A549 (cell line): ENCODE measurements around the gene C1orf115. TPM values are rescaled to one million over a fixed set of nuclear protein-coding genes. Genes with fewer than 3 reads are reported as not detected.

ENCODE experiments used
- ATAC-seq, 2 experiments: fragments of 200-7000 bp in 1 of 2; fragments of >200 bp in 1 of 2; cut with Nextera tagmentation in 1 of 2; cut with Tn5 transposase in 1 of 2; 3 replicates each; pipeline versions ENCODE4 v1.8.0 to v1.9.1; 2018 to 2020; ENCODE audit warnings: mild to moderate bottlenecking in 1 of 2, moderate library complexity in 1 of 2
- CTCF ChIA-PET: fragments of 300-600 bp; sonication (Branson Sonifier 250); formaldehyde crosslinking; extraction: SDS; loops from one replicate; lab custom pipeline; 2021; ENCODE audit warnings: antibody characterized with exemption, inconsistent platforms; lab: Yijun Ruan, JAX
- POLR2A ChIA-PET: fragments of 350-600 bp; formaldehyde crosslinking; extraction: SDS; loops from one replicate; lab custom pipeline; 2021; ENCODE audit warnings: antibody characterized with exemption, inconsistent platforms; lab: Yijun Ruan, JAX
- DNase-seq, 2 experiments: peaks; one replicate each; pipeline versions ENCODE4 v3.0.0 to v3.0.0-alpha.2; 2011 to 2016; ENCODE audit warnings: low read depth in 1 of 2, low spot score in 1 of 2
- FAIRE-seq: peaks from 2 replicates; lab custom pipeline; 2011; peaks lifted over from hg19 to GRCh38; lab: Jason Lieb, UNC
- H3K27ac ChIP-seq, 2 experiments: fragments of >200 bp; sonication (Bioruptor Twin); formaldehyde crosslinking; 3 replicates each; pipeline ENCODE4 v1.5.1; 2016 to 2017
- H3K4me1 ChIP-seq: fragments of >200 bp; sonication (Bioruptor Twin); formaldehyde crosslinking; 3 replicates; pipeline ENCODE4 v1.6.1; 2016
- H3K4me2 ChIP-seq: fragments of >200 bp; sonication (Bioruptor Twin); formaldehyde crosslinking; 3 replicates; pipeline ENCODE4 v1.6.1; 2016
- H3K4me3 ChIP-seq: fragments of >200 bp; sonication (Bioruptor Twin); formaldehyde crosslinking; 3 replicates; pipeline ENCODE4 v1.5.1; 2016
- H3K9me3 ChIP-seq: fragments of >200 bp; sonication (Bioruptor Twin); formaldehyde crosslinking; 3 replicates; pipeline ENCODE4 v1.6.1; 2016
- CEBPB ChIP-seq, 2 experiments: fragments of >200 bp in 1 of 2; sonication (Bioruptor Twin) in 1 of 2; formaldehyde crosslinking in 1 of 2; IDR thresholded peaks; 2 replicates each; pipeline ENCODE4 v1.6.1; 2012 to 2016
- EHF ChIP-seq: fragments of 250-450 bp; sonication (Bioruptor Pico); IDR thresholded peaks from 2 replicates; pipeline ENCODE4 v1.5.0; 2020; ENCODE audit warnings: mild to moderate bottlenecking
- ELK1 ChIP-seq: fragments of 150-350 bp; IDR thresholded peaks from 2 replicates; pipeline ENCODE4 v1.6.1; 2014; ENCODE audit warnings: low read depth, mild to moderate bottlenecking, low read length
- GATA3 ChIP-seq: IDR thresholded peaks from 2 replicates; pipeline ENCODE4 v1.6.1; 2012; ENCODE audit warnings: borderline replicate concordance
- HOXA7 ChIP-seq: fragments of 250-450 bp; sonication (Bioruptor Pico); IDR thresholded peaks from 2 replicates; pipeline ENCODE4 v1.5.0; 2020; ENCODE audit warnings: mild to moderate bottlenecking, moderate library complexity
- KDM5A ChIP-seq: fragments of 200-600 bp; sonication (generic); IDR thresholded peaks from 2 replicates; pipeline ENCODE4 v1.6.1; 2016; ENCODE audit warnings: antibody characterized with exemption, mild to moderate bottlenecking
- MAZ ChIP-seq: fragments of 150-350 bp; IDR thresholded peaks from 2 replicates; pipeline ENCODE4 v1.6.1; 2014; ENCODE audit warnings: antibody characterized with exemption, low read depth, low read length, borderline replicate concordance
- RAD21 ChIP-seq, 2 experiments: fragments of >200 bp in 1 of 2; sonication (Bioruptor Twin) in 1 of 2; formaldehyde crosslinking in 1 of 2; IDR thresholded peaks in 1 of 2; conservative IDR thresholded peaks in 1 of 2; 2 replicates in 1 of 2; 3 replicates in 1 of 2; pipeline ENCODE4 v1.6.1; 2012 to 2018; ENCODE audit warnings: inconsistent platforms in 1 of 2
- RCOR1 ChIP-seq: fragments of 150-350 bp; IDR thresholded peaks from 2 replicates; pipeline ENCODE4 v1.6.1; 2014; ENCODE audit warnings: antibody characterized with exemption, low read length, low read depth
- RNF2 ChIP-seq: fragments of 200-600 bp; sonication (generic); IDR thresholded peaks from 2 replicates; pipeline ENCODE4 v1.6.1; 2016; ENCODE audit warnings: low read depth, mild to moderate bottlenecking, antibody characterized with exemption, moderate library complexity, borderline replicate concordance
- SMC3 ChIP-seq: fragments of >200 bp; sonication (Bioruptor Twin); formaldehyde crosslinking; IDR thresholded peaks from 3 replicates; pipeline ENCODE4 v1.6.1; 2018; ENCODE audit warnings: inconsistent platforms
- TP53 ChIP-seq: fragments of 250-450 bp; sonication (Bioruptor Pico); IDR thresholded peaks from 2 replicates; pipeline ENCODE4 v1.5.0; 2021; ENCODE audit warnings: mild to moderate bottlenecking, moderate library complexity
- ZFP36 ChIP-seq: fragments of 450-650 bp; IDR thresholded peaks from 2 replicates; pipeline ENCODE4 v1.6.1; 2014; ENCODE audit warnings: borderline replicate concordance; ENCODE audit not compliant: partially characterized antibody
- WGBS: methylation state at CpG from one replicate; pipeline ENCODE4 v1.1.6; 2017; ENCODE audit errors: missing lambda C conversion rate; 5-methylcytosine and 5-hydroxymethylcytosine counted together
- polyA plus RNA-seq, 4 experiments: library from polyadenylated mRNA; depleted of rRNA in 3 of 4; stranded (reverse); fragments of >200 nt; fragmentation: RNase III in 1 of 4; extraction: RNeasy Plus Mini Kit Qiagen cat#74134 plus additional on column Dnase treatment in 1 of 4; gene quantifications; 2 replicates in 3 of 4; 3 replicates in 1 of 4; pipeline ENCODE4 v1.2.3, GENCODE V29; 2011 to 2017
- TF ChIP-seq, protein P1 (sequence below): fragments of 450-650 bp; IDR thresholded peaks from 2 replicates; pipeline ENCODE4 v1.6.1; 2014; ENCODE audit warnings: antibody characterized with exemption
- TF ChIP-seq, protein P2 (sequence below): IDR thresholded peaks from 2 replicates; pipeline ENCODE4 v1.6.1; 2012
- TF ChIP-seq, protein P3 (sequence below): fragments of >200 bp; sonication (Bioruptor Twin); formaldehyde crosslinking; IDR thresholded peaks from 3 replicates; pipeline ENCODE4 v1.5.1; 2016

C1orf115 gene
- polyA plus RNA-seq, 2 of the 4 experiments (the other 2 are of a cell fraction) = 6.4 to 7.5 TPM

DNA sequence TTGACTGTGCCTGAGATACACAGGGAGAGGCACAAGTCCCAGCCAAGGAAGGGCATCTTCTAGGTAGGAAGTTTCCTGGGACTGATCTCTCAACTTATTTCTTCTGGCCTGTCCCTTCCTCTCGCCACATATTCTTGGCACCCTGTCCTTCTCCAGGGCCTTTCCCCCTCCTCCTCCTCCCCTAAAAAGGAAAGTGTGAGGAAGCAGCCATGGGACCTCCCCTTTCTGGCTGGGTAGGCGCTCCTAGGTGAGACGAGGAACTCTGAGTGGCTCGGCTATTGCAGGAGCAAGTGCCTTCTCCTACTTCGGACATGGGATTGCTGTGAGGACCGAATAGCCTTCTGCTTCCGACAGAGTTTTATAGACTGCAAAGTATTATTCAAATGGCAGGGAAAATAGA lies 42.5 kb downstream of the C1orf115 start:
- peak overlapping the region; percentile 81 to 82 for H3K27ac ChIP-seq
- POLR2A ChIA-PET = interaction anchor here (0.6 to 2.9 kb wide), 3 partner anchors 16 to 1814 kb away, joined by 3 to 35 read pairs (median 4); partner anchors contain the start of gene MTARC2
- FAIRE-seq (no peak), ATAC-seq (no peak), DNase-seq (no peak)
- H3K4me3 ChIP-seq = peak overlapping the region; percentile 35; the same call in 1 of the 3 replicates
- WGBS = 93% methylated on average over 7 of the region's 7 CpGs
- TF ChIP-seq SMC3 (no peak), KDM5A (no peak), GATA3 (no peak), EHF (CRISPR knock-in tag) (no peak), ELK1 (no peak)
- TF ChIP-seq, protein P1, sequence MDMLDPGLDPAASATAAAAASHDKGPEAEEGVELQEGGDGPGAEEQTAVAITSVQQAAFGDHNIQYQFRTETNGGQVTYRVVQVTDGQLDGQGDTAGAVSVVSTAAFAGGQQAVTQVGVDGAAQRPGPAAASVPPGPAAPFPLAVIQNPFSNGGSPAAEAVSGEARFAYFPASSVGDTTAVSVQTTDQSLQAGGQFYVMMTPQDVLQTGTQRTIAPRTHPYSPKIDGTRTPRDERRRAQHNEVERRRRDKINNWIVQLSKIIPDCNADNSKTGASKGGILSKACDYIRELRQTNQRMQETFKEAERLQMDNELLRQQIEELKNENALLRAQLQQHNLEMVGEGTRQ = no peak
- no peaks in the 10 kb centered on the region for H3K9me3 ChIP-seq
- peaks cover 25% of the 10 kb centered on the region for H3K4me1 ChIP-seq
- CTCF ChIA-PET = interaction anchor here (0.6 to 3.3 kb wide), 25 partner anchors 10 to 726 kb away, joined by 3 to 41 read pairs (median 5); partner anchors contain the start of genes C1orf115, MTARC1 and MTARC2
- H3K4me2 ChIP-seq = peak overlapping the region; percentile 83

- FAIRE-seq = peak; percentile 72
- CTCF ChIA-PET = interaction anchor here (0.6 to 3.3 kb wide), 32 partner anchors 10 to 961 kb away, joined by 3 to 41 read pairs (median 4); partner anchors contain the start of genes C1orf115, MTARC1 and MTARC2
- Histone ChIP-seq H3K27ac (peak overlapping the region; percentile 81 to 82), H3K4me2 (peak overlapping the region; percentile 83), H3K4me1 (peaks cover 25% of the 10 kb centered on the region), H3K4me3 (peak overlapping the region; percentile 35; the same call in 2 of the 3 replicates), H3K9me3 (no peaks in the 10 kb centered on the region)
- ATAC-seq = peak; percentile 79 to 88
- peak; percentile 92; the same call in 1 of the 2 replicates for TF ChIP-seq MAZ
- TF ChIP-seq, protein P2, sequence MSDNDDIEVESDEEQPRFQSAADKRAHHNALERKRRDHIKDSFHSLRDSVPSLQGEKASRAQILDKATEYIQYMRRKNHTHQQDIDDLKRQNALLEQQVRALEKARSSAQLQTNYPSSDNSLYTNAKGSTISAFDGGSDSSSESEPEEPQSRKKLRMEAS = peak; percentile 47; the same call in 1 of the 2 replicates
- TF ChIP-seq ZFP36 = no peak
- no peak for TF ChIP-seq RCOR1
- TF ChIP-seq CEBPB (IDR thresholded peaks at IDR 0.05) = 0 out of 4 replicates have a peak, but pooled peaks of 1 of the 2 experiments have one; percentile 23
- no peak for TF ChIP-seq TP53 (CRISPR knock-in tag)
- TF ChIP-seq RAD21 (conservative IDR thresholded peaks at IDR 0.05 in 1 of 2, IDR thresholded peaks at IDR 0.05 in 1 of 2) = peak; percentile 68 to 70
- TF ChIP-seq, protein P3, sequence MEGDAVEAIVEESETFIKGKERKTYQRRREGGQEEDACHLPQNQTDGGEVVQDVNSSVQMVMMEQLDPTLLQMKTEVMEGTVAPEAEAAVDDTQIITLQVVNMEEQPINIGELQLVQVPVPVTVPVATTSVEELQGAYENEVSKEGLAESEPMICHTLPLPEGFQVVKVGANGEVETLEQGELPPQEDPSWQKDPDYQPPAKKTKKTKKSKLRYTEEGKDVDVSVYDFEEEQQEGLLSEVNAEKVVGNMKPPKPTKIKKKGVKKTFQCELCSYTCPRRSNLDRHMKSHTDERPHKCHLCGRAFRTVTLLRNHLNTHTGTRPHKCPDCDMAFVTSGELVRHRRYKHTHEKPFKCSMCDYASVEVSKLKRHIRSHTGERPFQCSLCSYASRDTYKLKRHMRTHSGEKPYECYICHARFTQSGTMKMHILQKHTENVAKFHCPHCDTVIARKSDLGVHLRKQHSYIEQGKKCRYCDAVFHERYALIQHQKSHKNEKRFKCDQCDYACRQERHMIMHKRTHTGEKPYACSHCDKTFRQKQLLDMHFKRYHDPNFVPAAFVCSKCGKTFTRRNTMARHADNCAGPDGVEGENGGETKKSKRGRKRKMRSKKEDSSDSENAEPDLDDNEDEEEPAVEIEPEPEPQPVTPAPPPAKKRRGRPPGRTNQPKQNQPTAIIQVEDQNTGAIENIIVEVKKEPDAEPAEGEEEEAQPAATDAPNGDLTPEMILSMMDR = peak; percentile 79
- TF ChIP-seq SMC3 = peak; percentile 60
- no peak for TF ChIP-seq HOXA7 (CRISPR knock-in tag)
- no peak for TF ChIP-seq RNF2
- 2% methylated on average over 8 of the region's 15 CpGs for WGBS
- peak; percentile 80 to 89 for DNase-seq
- POLR2A ChIA-PET = interaction anchor here (0.6 to 2.9 kb wide), 5 partner anchors 15 to 1814 kb away, joined by 3 to 35 read pairs (median 4); partner anchors contain the start of genes MTARC2 and RAB3GAP2
These were observed 43.0 kb downstream of the C1orf115 start for GRCh38 chr1:220733086-220733601.
